Measurements from ENCODE around the gene KRT40. TPM values are rescaled to one million over a fixed set of nuclear protein-coding genes. Genes with fewer than 3 reads are reported as not detected.

The KRT40 gene
- total and polyA plus RNA-seq, 3 donors from 2014 or later, result 0.16 to 0.45 TPM; not detected in 1

DNA sequence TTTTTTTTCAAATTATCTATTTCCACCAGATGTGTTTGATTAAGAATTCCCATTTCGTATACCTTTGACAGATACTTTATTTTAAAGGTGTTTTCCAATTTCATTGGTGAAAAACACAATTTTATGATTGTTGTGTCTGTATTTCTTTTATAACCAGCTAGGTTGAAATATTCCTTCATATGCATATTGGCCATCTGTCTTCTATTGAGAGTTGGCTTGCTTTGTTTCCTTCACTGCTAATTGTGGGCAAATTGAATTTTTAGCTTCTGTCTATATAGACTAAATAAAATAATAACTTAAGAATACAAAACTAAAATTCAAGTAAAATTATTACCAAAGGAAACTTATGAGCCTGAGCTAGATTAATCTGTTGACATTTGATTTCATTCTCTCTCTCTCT is 11.0 kb upstream of the KRT40 start:
- TF ChIP-seq, protein P1, sequence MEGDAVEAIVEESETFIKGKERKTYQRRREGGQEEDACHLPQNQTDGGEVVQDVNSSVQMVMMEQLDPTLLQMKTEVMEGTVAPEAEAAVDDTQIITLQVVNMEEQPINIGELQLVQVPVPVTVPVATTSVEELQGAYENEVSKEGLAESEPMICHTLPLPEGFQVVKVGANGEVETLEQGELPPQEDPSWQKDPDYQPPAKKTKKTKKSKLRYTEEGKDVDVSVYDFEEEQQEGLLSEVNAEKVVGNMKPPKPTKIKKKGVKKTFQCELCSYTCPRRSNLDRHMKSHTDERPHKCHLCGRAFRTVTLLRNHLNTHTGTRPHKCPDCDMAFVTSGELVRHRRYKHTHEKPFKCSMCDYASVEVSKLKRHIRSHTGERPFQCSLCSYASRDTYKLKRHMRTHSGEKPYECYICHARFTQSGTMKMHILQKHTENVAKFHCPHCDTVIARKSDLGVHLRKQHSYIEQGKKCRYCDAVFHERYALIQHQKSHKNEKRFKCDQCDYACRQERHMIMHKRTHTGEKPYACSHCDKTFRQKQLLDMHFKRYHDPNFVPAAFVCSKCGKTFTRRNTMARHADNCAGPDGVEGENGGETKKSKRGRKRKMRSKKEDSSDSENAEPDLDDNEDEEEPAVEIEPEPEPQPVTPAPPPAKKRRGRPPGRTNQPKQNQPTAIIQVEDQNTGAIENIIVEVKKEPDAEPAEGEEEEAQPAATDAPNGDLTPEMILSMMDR (IDR thresholded peaks at IDR 0.05), result no peak
- no peak for TF ChIP-seq POLR2A (IDR thresholded peaks at IDR 0.05)
- Histone ChIP-seq H3K9me3 (no peaks in the 10 kb centered on the region), H3K36me3 (ENCODE audit: low read depth, missing control alignments) (no peaks in the 10 kb centered on the region), H3K4me3 (no peak overlapping the region), H3K27me3 (no peaks in the 10 kb centered on the region), H3K27ac (no peak overlapping the region), H3K4me1 (no peaks in the 10 kb centered on the region)
- DNase-seq, result no peak
- intact Hi-C loops (cut with DNase I; ENCODE audit: low total_unique reads), result no loop called here
- 74 to 90% methylated on average over 1 of the region's 1 CpG for WGBS, 2 donors

DNA sequence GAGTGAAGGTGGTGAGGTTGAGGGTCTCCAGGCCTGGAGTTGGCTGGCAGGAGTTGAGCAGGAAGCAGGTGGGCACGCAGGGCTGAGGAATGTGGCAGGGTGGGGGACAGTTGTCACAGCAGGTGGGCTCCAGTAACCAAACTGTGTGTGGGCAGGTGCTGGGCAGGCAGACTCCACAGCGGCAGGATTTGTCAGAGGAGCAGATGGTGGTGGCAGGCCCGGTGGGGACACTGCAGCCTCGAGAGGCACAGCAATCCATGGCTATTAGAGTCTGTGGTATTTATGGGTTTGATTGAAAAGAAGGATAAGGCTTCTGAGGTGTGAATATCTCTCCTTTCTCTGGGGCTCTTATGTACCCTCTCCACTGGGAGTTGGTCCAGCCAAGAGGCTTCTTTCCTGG is 9.7 kb upstream of the KRT40 start, which contains the start of gene KRTAP3-3:
Gene KRTAP3-3, minus strand, starts transcription at position 326 of the 400 bp plus-strand sequence. Its CDS starts 67 bp downstream, at position 259.
- no peak for DNase-seq
- Histone ChIP-seq H3K36me3 (ENCODE audit: low read depth, missing control alignments) (no peaks in the 10 kb centered on the region), H3K27ac (no peak within 1 kb of the TSS), H3K9me3 (no peaks in the 10 kb centered on the region), H3K4me3 (no peak within 1 kb of the TSS), H3K4me1 (no peaks in the 10 kb centered on the region), H3K27me3 (no peaks in the 10 kb centered on the region)
- no peak for TF ChIP-seq POLR2A (IDR thresholded peaks at IDR 0.05)
- TF ChIP-seq, protein P1 (IDR thresholded peaks at IDR 0.05), result no peak
- intact Hi-C loops (cut with DNase I; ENCODE audit: low total_unique reads), result no loop called here
- WGBS, 2 donors, result 58 to 69% methylated on average over 3 to 4 of the region's 4 CpGs

DNA sequence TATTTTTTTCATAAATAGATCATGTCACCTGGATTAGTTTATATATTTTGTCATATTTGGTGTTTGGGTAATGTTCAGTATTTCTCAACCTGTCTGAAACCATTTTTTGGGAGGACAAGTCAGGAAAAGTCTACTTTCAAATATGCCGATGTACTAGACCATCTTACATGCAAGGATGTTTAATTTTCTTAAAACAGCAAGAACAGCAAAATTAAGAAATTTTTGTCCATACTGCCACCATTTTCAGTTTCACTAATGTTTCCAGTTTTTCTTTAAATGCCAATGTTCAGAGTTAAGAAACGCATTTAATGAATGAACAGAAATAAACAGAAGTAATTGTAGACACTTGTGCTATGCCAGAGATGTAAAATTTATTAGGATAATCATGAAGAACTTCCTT is 9.0 kb upstream of the KRT40 start:
- no peak overlapping the region for H3K4me3 ChIP-seq
- no peaks in the 10 kb centered on the region for H3K4me1 ChIP-seq
- no peak overlapping the region for H3K27ac ChIP-seq
- no peaks in the 10 kb centered on the region for H3K9me3 ChIP-seq
- WGBS, 2 donors, result 94% methylated on average over 2 of the region's 2 CpGs
- H3K27me3 ChIP-seq, result no peaks in the 10 kb centered on the region
- DNase-seq, result no peak
- TF ChIP-seq POLR2A (IDR thresholded peaks at IDR 0.05), result no peak
- TF ChIP-seq, protein P1 (IDR thresholded peaks at IDR 0.05), result no peak
- intact Hi-C loops (cut with DNase I; ENCODE audit: low total_unique reads), result no loop called here
- no peaks in the 10 kb centered on the region for H3K36me3 ChIP-seq (ENCODE audit: low read depth, missing control alignments)

GRCh38 chr17:40992666-40993065 is 8.5 kb upstream of the KRT40 start:
- H3K4me3 ChIP-seq, result no peak overlapping the region
- no peak for TF ChIP-seq POLR2A (IDR thresholded peaks at IDR 0.05)
- TF ChIP-seq, protein P1 (IDR thresholded peaks at IDR 0.05), result no peak
- H3K36me3 ChIP-seq (ENCODE audit: low read depth, missing control alignments), result no peaks in the 10 kb centered on the region
- no peak overlapping the region for H3K27ac ChIP-seq
- no peaks in the 10 kb centered on the region for H3K9me3 ChIP-seq
- H3K27me3 ChIP-seq, result no peaks in the 10 kb centered on the region
- DNase-seq, result no peak
- WGBS, 2 donors, result 86 to 88% methylated on average over 3 of the region's 3 CpGs
- H3K4me1 ChIP-seq, result no peaks in the 10 kb centered on the region
- intact Hi-C loops (cut with DNase I; ENCODE audit: low total_unique reads), result no loop called here

DNA sequence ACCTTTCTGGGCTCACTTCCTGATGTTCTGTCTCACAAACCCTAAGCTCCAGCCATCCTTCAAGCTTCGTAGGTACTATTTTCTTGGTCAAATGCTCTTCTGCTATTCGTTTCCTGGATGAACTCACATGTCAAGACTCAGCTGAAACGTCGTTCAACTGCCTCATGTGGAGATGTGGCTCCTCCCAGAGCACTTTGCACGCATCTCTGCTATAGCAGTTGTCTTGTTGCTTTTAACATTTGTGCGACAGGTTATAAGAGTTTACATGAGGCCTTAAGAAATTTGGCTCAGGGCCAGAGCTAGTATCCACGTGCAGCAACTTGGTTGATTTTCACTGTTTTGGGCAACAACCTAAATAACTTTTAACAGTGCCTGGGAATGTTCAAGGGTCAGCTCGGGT is 2.8 kb upstream of the KRT40 start:
- no peak overlapping the region for H3K27ac ChIP-seq
- no peaks in the 10 kb centered on the region for H3K4me1 ChIP-seq
- intact Hi-C loops (cut with DNase I; ENCODE audit: low total_unique reads), result no loop called here
- 69 to 70% methylated on average over 8 of the region's 8 CpGs for WGBS, 2 donors
- no peak overlapping the region for H3K4me3 ChIP-seq
- H3K9me3 ChIP-seq, result no peaks in the 10 kb centered on the region
- TF ChIP-seq POLR2A (IDR thresholded peaks at IDR 0.05), result no peak
- TF ChIP-seq, protein P1 (IDR thresholded peaks at IDR 0.05), result no peak
- no peak for DNase-seq
- no peaks in the 10 kb centered on the region for H3K36me3 ChIP-seq (ENCODE audit: low read depth, missing control alignments)
- H3K27me3 ChIP-seq, result no peaks in the 10 kb centered on the region
